GM18868 (cell line): ENCODE data around the gene RHOXF2.
"Not testable (repeated sequence)": the region's sequence is repeated elsewhere in the genome, so short reads cannot be mapped to it uniquely, and the experiment has no call there.

ENCODE experiments used
- ATAC-seq: cut with Tn5 transposase; IDR thresholded peaks from one replicate; pipeline ENCODE4 v1.9.1; 2021; ENCODE audit warnings: mild to moderate bottlenecking, moderate library complexity; ENCODE audit not compliant: unreplicated experiment

The RHOXF2 gene, protein sequence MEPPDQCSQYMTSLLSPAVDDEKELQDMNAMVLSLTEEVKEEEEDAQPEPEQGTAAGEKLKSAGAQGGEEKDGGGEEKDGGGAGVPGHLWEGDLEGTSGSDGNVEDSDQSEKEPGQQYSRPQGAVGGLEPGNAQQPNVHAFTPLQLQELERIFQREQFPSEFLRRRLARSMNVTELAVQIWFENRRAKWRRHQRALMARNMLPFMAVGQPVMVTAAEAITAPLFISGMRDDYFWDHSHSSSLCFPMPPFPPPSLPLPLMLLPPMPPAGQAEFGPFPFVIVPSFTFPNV

GRCh38 chrX:120158313-120158712, at the start of gene RHOXF2:
TSS of gene RHOXF2 (plus strand) at chrX:120158613. CDS start at chrX:120158751, 138 bp downstream.
- ATAC-seq = not testable (repeated sequence)

- no peak for ATAC-seq
These were observed 49.0 kb upstream of the RHOXF2 start for GRCh38 chrX:120109378-120109777.

- no peak for ATAC-seq
These were observed 46.8 kb upstream of the RHOXF2 start for GRCh38 chrX:120111611-120112010.

GRCh38 chrX:120115438-120115963, 42.9 kb upstream of the RHOXF2 start, which contains the start of gene RHOXF1:
TSS of gene RHOXF1 (minus strand) at chrX:120115913. CDS start at chrX:120115862, 51 bp downstream.
- no peak for ATAC-seq

GRCh38 chrX:120120223-120120622, 38.2 kb upstream of the RHOXF2 start:
- no peak for ATAC-seq

DNA sequence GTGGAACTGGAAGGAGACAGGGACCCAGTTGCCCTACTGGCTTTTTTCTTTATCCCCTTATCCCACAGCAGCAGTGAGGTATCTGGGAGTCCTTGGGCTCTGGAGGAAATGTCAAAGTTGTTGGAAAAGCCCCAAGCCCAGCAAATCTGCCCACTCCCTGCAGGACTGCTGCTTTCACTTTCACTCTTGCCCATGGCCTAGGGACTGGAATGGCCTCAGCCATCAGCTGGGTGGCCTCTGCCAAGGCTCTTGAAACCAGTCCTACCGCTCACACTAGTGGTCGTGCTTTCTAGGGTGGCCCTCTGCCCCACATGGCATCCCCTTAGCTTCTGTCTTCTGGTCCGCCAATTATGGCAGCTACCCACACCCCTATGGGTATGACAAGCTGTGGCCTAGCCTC, 33.0 kb upstream of the RHOXF2 start:
- ATAC-seq = no peak

- not testable (repeated sequence) for ATAC-seq
These were observed 30.0 kb upstream of the RHOXF2 start for GRCh38 chrX:120128306-120128846.

DNA sequence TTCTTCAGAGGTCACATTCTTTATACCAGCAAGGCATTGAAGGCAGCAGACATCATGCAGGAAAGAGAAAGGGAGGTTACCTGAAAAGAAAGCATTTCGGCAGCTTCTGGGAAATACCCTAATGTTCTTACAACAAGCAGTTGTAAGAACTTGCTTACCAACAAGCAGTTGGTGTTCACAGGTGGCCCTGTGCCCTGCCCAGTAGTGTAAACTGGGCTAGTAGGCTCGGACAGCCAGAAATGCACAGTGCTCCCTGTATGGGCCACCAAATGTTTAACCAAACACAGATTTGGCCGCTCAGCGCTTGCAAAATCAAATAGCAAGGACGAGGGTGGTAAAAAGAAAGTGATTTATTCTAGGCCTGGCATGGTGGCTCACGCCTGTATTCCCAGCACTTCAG, 22.3 kb upstream of the RHOXF2 start:
- peak; percentile 50 for ATAC-seq

DNA sequence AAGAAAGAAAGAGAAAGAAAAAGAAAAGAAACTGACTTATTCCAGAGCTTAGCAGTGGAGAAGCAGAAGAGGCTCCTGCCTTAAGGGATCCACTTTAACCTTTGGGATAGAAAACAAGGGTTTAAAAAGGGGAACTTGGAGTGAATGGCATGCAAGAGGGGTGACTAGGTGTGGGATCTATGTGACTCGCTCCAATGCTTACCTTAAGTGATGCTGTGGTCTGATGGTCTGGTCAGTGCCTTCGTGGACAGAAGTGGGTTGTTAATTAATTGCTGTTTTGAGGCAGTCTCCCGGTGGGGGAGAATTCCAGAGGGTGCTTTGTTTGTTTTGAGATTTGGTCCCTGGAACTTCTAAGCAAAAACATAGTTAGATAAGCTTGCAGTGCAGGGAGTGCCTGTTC, 21.6 kb upstream of the RHOXF2 start:
- peak; percentile 42 for ATAC-seq

GRCh38 chrX:120137439-120137838, 21.0 kb upstream of the RHOXF2 start:
- no peak for ATAC-seq

DNA sequence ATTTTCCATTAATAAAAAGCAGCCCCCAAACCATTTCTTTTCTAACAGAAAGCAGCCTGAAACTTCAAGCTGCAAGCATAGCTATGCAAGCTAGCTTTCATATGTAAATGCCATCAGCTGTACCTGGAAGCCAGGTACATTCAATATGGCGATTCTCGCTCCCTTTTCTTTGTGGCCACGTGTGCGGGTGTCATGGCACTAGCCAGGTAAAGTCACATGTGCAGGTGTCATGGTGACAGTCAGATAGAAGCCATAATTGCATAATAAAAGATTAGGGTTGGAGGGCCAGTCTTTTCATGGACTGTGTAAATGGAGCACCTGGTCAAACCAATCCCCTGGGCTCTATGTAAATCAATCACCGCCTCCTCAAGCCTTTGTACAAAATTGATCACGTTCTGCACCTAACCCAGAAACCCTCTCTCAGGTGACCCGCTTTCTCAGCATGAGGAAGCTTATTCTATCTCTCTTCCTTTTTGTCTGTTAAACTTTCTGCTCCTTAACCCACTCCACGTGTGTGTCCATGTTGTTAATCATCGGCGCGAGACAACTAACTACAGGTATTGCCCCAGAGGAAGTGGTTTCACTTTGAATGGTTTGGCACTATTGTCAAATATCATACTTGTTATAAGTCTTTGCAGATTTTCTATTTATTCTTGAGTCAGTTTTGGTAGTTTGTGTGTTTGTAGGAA, 18.0 kb upstream of the RHOXF2 start:
- ATAC-seq = no peak

DNA sequence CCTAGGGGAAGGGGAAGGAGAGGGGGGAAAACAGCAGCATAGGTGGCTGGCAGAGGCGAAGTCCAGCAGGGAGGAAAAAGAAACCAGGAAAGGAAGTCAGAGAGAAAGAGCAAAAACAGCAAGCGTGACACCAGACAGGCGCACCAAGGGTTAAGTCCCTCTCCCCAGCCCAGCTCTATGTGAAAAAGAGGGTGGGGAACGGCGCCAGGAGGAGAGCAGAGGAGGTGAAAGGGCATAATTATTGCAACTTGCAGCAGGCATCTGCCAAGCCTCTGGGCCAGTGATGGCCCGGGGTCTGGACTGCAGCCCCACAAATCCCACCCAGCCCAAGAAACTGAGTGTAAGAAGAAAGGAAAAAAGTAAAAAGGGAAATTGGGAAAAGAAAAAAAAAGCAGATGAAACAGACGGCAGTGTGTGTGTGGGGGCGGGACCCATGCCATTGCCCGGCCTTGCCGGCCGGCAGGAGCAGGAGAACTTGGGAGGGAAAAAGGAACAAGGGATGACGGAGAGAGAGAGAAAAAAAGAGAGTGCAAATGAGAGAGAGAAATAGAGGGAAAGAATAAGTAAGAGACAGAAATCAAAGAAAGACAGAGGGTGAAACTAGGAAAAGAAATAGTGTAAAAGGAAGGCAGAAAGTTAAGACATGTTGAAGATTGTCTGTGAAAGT, 14.1 kb upstream of the RHOXF2 start:
- no peak for ATAC-seq

DNA sequence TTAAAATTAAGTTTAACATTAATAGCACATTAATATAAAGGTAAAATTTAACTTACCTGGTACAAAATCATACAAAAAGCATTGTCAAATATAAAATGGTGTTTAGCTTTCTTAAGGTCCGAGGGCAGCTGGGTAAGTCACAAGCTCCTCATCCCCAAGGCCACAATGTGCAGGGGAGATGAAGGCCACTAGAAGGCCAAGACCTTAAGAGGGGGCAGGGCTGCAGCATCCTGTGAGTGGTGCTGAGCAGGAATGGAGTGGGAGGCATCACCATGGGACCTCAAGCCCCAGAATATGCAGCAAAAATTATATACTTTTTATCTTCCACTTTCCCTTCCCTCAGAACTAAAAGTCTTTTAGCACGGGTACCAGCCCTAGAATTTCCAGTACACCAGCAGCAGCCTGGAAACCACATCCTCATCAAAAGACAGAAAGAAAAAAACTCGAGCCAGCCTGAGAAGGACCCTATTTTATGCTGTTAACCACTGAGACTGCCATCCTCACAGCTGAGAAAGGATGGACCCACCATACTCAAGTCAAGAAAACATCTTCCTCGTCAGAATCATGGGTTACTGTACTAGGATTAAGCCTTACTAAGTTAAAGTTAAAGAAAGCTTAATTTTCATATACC, 13.0 kb upstream of the RHOXF2 start:
- ATAC-seq = no peak

- ATAC-seq = not testable (repeated sequence)
These were observed 12.1 kb upstream of the RHOXF2 start for GRCh38 chrX:120146323-120146722.

DNA sequence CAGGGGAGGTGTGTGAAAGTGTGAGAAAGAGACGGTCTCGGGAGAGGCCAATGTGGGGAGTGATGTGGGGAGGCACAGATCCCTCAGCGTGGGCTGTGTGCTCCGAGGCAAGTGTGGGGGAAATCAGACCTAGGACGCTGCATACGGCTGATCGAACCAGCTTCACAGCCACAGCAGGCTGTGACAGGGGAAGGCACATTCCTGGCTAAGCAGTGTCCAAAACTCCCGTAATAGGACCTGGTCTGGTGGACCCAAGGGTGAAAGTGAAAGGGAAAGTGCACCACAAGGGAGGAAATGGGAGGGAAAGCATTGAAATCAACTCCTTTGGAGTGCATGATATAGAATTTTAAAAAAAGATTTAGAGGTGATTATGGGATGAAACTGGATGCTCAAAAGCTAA, 10.9 kb upstream of the RHOXF2 start:
- no peak for ATAC-seq

GRCh38 chrX:120150109-120150744, 8.2 kb upstream of the RHOXF2 start:
- ATAC-seq = not testable (repeated sequence)

DNA sequence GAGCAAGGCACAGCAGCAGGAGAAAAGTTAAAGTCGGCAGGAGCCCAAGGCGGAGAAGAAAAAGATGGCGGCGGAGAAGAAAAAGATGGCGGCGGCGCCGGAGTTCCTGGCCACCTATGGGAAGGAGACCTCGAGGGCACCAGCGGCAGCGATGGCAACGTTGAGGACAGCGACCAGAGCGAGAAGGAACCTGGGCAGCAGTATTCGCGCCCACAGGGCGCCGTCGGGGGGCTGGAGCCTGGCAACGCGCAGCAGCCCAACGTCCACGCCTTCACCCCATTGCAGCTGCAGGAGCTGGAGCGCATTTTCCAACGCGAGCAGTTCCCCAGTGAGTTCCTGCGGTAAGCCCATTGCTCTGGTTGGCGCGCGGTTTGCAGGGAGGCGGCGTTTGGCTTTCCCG, 673 bp downstream of the RHOXF2 start:
- ATAC-seq = not testable (repeated sequence)

DNA sequence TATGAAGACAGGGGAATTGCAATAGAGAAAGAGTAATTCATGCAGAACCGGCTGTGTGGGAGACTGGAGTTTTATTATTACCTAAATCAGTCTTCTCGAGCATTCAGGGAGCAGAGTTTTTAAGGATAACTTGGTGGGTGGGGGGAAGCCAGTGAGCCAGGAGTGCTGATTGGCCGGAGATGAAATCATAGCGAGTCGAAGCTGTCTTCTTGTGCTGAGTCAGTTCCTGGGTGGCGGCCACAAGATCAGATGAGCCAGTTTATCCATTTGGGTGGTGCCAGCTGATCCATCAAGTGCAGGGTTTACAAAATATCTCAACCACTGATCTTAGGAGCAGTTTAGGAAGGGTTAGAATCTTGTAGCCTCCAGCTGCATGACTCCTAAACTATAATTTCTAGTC, 34.8 kb downstream of the RHOXF2 start:
- not testable (repeated sequence) for ATAC-seq

DNA sequence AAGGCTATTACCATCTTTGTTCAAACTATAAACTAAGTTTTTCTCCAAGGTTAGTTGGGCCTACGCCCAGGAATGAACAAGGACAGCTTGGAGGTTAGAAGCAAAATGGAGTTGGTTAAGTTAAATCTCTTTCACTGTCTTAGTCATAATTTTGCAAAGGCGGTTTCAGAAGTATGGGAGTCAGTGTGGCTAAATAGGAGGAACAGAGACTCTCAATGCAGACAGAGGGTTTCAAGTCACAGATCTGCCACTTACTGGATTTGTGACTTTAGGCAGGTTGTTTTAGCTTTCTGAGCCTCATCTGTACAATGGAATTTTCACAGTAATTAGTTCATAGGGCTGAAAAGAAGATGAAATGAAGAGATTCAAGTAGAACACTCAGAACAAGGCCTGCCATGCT, 35.3 kb downstream of the RHOXF2 start:
- ATAC-seq = peak; percentile 94

- not testable (repeated sequence) for ATAC-seq
These were observed 37.4 kb downstream of the RHOXF2 start for GRCh38 chrX:120195786-120196185.
